ENCODE results near the gene FBXL17. TPM values are rescaled to one million over a fixed set of nuclear protein-coding genes. Genes with fewer than 3 reads are reported as not detected.

The FBXL17 gene
- total RNA-seq, 1 donor from 2014 or later: 11.1 TPM

DNA sequence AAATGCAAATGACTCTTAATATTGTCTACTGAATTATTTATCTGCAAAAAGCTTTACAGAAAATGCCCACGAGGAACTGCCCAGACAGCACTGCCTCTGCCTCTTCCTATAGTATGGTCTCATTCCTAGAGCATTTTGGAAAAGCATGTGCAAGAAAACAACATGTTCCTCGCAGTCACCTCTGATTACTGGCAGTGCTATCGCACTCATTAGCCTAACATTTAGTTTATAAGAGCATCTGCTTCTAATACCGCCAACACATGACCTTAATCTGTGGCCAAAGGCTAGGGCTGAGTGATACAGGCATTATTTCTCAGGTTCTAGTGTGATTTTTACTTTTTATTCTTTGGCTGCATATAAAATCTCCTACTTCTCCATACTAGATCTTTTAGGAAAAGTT is 259.2 kb downstream of the FBXL17 start:
- Mint-ChIP-seq H3K4me1 (ENCODE audit: unreplicated experiment) (no peaks in the 10 kb centered on the region), H3K4me3 (no peak overlapping the region), H3K36me3 (no peaks in the 10 kb centered on the region), H3K27me3 (no peaks in the 10 kb centered on the region), H3K9me3 (no peaks in the 10 kb centered on the region), H3K27ac (no peak overlapping the region)
- DNase-seq (ENCODE audit: extremely low spot score, unreplicated experiment): no peak
- no peak for TF ChIP-seq CTCF (conservative IDR thresholded peaks at IDR 0.05)

DNA sequence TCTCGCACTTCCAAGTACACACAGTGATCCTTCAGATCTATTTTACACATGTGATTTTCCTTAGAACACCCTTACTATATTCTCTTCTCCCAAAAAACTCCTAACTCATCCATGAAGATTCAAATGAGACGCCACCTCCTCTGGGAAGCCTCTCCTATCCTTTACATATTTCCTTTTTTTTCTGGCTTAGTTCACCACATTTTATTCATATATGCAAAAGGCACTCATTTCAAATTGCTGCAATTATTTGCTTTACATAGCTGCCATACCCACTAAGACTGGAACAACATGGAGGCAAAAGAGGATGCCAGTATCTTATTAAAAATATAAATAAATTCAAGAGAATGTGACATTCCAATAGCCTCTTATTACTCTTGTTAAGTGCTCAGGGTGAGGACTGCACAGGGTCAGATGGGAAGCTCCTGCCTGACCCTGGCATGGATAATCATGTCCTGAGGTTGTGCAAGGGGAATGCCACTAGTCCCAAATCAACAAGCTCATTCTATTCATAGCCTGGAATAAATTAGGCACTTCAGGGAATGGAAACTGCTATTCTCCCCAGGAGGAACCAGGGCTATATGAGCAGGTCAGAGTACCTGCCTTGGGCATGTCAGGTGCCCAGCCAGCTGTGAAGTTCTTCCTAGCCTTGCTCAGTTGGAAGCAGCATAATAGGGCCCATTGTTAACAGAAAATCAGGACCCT is 262.9 kb downstream of the FBXL17 start:
- Mint-ChIP-seq H3K4me3 (no peak overlapping the region), H3K36me3 (no peaks in the 10 kb centered on the region), H3K4me1 (ENCODE audit: unreplicated experiment) (no peaks in the 10 kb centered on the region), H3K27ac (no peak overlapping the region), H3K9me3 (no peaks in the 10 kb centered on the region), H3K27me3 (no peaks in the 10 kb centered on the region)
- no peak for TF ChIP-seq CTCF (conservative IDR thresholded peaks at IDR 0.05)
- no peak for DNase-seq (ENCODE audit: extremely low spot score, unreplicated experiment)

DNA sequence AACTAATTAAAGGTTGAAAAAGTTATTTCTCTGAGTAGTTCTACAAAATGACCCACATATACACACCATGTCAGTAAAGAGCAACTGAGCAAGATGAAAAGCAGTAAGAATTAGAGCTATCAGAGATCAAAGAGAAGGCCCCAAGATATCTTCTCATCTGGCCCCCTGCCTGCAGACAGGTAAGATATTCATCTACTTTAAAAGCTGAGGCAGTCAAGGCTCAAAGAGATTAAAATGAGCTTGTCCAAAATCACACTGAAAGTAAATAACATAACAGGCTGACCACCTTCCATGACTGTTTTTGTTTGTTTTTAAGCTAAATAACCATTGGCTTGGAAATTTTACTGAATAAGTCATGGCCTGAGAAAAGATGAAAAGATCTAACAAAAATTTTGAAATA is 266.2 kb downstream of the FBXL17 start:
- no peak for TF ChIP-seq CTCF (conservative IDR thresholded peaks at IDR 0.05)
- no peak overlapping the region for H3K27ac Mint-ChIP-seq
- no peak overlapping the region for H3K4me3 Mint-ChIP-seq

DNA sequence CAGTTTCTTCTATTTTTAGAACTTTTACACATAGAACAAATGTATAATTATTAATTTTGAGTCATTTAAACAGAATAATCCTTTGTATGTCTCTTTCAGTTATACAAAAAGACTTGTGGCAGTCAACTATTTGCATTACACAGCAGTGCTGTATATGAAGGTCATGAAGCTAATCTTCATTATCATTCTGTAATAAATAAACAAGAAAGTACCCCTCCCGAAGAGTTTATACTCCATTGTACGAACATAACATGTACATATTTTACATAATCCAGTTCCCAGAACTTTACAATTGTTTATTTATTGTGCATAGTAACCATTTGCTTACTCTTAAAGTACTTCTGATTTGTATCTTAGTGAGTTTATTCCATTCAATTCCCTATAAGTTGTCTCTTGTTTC is 267.9 kb downstream of the FBXL17 start:
- H3K4me3 Mint-ChIP-seq: no peak overlapping the region
- no peak overlapping the region for H3K27ac Mint-ChIP-seq
- DNase-seq (ENCODE audit: extremely low spot score, unreplicated experiment): no peak
- TF ChIP-seq CTCF (conservative IDR thresholded peaks at IDR 0.05): no peak
- H3K36me3 Mint-ChIP-seq: no peaks in the 10 kb centered on the region
- no peaks in the 10 kb centered on the region for H3K27me3 Mint-ChIP-seq
- peaks cover 4% of the 10 kb centered on the region for H3K9me3 Mint-ChIP-seq
- no peaks in the 10 kb centered on the region for H3K4me1 Mint-ChIP-seq (ENCODE audit: unreplicated experiment)

More for the DNA sequence above, 266.2 kb downstream of the FBXL17 start:
- peaks cover 4% of the 10 kb centered on the region for H3K9me3 Mint-ChIP-seq
- no peak for DNase-seq (ENCODE audit: extremely low spot score, unreplicated experiment)
- H3K4me1 Mint-ChIP-seq (ENCODE audit: unreplicated experiment): no peaks in the 10 kb centered on the region
- no peaks in the 10 kb centered on the region for H3K27me3 Mint-ChIP-seq
- H3K36me3 Mint-ChIP-seq: no peaks in the 10 kb centered on the region

GRCh38 chr5:108111736-108112135 is 270.2 kb downstream of the FBXL17 start:
- H3K27ac Mint-ChIP-seq: no peak overlapping the region
- no peak for TF ChIP-seq CTCF (conservative IDR thresholded peaks at IDR 0.05)
- DNase-seq (ENCODE audit: extremely low spot score, unreplicated experiment): no peak
- no peak overlapping the region for H3K4me3 Mint-ChIP-seq
- no peaks in the 10 kb centered on the region for H3K27me3 Mint-ChIP-seq
- H3K36me3 Mint-ChIP-seq: no peaks in the 10 kb centered on the region
- no peaks in the 10 kb centered on the region for H3K4me1 Mint-ChIP-seq (ENCODE audit: unreplicated experiment)
- H3K9me3 Mint-ChIP-seq: peaks cover 4% of the 10 kb centered on the region
